AML-193 (cell line): ENCODE data around the gene SYNPO2.
"Not testable (repeated sequence)": the region's sequence is repeated elsewhere in the genome, so short reads cannot be mapped to it uniquely, and the experiment has no call there.

Source experiments
- DNase-seq, 2 experiments: peaks; one replicate each; lab custom pipeline; 2025; lab: John Stamatoyannopoulos, UW

Gene SYNPO2

DNA sequence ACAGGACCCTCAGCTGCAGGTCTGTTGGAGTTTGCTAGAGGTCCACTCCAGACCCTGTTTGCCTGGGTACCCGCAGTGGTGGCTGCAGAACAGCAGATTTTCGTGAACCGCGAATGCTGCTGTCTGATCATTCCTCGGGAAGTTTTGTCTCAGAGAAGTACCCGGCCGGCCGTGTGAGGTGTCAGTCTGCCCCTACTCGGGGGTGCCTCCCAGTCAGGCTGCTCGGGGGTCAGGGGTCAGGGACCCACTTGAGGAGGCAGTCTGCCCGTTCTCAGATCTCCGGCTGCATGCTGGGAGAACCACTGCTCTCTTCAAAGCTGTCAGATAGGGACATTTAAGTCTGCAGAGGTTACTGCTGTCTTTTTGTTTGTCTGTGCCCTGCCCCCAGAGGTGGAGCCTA, 178.5 kb downstream of the SYNPO2 start:
- not testable (repeated sequence) for DNase-seq

DNA sequence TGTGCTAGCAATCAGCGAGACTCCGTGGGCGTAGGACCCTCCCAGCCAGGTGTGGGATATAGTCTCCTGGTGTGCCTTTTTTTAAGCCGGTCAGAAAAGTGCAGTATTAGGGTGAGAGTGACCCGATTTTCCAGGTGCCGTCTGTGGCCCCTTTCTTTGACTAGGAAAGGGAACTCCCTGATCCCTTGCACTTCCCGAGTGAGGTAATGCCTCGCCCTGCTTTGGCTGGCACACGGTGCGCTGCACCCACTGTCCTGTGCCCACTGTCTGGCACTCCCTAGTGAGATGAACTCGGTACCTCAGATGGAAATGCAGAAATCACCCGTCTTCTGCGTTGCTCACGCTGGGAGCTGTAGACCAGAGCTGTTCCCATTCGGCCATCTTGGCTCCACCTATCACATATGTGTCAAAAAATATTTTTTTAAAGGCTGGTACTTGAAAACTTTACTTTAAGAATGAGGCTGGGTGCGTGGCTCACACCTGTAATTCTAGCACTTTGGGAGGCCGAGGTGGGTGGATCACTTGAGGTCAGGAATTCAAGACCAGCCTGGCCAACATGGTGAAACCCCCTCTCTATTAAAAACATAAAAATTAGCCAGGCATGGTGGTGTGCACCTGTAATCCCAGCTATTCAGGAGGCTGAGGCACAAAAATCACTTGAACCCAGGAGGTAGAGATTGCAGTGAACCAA, 179.2 kb downstream of the SYNPO2 start:
- DNase-seq: not testable (repeated sequence)

DNA sequence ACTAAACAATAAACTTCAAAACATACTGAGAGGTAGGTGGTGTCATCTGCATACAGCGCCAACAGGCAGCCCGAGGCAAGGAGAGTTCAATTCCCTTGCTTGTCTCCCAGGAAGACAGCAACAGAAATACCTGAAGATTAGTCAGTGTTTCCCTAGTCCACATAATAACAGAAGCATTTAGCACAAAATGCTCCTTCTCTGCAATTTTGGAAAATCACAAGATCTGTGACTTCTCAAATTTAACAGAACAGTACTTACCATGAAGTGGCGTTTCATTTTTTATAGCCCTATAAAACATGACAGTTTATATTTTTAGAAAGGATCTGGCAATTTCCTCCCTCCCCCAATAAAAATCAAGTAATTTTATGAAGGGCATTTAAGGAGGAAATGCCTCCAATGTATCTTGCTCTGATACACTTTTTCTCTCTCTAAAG, 179.9 kb downstream of the SYNPO2 start:
- DNase-seq: no peak

DNA sequence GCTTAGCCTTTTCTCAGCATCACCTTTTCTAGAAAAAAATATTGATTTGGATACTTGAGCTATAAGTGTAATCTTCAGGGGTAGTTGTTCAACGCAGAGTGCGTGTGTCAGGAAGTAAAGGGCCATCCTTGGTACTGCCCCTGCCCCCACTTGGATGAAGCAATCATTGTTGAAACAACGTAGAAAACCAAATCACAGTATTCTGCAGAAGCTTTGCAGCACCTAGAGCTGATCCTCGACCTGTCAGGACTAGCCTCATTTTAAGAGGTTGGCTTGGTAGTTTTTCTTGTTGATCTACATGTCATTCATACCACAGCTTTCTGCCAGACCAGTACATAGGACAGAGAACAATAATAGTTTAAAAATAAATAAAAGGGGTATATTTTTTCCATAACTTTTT, 181.6 kb downstream of the SYNPO2 start:
- DNase-seq: no peak

DNA sequence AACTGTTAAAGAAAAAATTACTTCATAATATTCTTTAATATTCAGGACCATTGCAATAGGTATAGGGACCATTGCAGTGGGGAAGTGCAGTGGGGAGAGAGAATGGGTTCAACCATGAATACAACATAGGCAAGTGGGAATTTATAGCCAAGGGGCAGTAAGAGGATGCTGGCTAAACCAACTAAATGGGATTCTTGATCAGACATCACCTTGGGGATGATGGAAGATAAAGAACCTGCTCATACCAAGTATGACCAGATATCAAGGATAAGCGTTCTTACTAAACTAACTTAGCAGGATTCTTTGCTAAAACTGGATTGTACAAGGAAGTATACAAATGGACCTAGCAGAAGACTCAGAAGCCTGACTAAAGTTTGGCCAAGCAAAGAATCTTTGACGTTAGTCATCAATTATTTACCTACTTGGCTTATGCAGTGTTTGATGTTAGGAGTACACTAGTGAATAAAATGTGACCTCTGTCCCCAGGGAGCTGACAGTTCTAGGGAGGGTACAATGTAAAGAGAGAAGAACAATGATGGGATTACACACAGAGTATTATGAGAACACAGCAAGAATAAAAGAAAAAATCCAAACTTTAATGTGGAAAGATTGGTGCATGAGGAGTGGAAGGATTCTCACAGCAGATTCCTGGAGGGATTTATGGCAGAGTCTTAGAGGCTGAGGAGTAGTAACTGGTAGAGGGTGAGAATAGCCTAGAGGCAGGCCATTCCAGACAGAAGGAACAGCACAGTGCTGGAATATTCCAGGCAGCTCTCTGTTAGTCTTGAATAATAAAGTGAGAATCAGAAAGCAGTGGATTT, 192.3 kb downstream of the SYNPO2 start:
- no peak for DNase-seq

DNA sequence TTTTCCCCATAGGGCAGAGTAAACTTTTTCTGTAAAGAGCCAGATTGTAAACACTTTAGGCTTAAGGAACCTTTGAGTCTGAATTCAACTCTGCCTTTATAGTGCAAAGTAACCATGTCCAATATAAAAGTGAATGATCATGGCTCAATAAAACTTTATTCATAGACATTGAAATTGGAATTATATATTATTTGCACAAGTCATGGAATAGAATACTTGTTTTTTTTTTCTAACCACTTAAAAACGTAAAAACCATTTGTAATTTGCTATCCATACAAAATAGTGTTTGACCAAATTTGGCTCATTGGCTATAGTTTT, 192.8 kb downstream of the SYNPO2 start:
- DNase-seq: no peak

DNA sequence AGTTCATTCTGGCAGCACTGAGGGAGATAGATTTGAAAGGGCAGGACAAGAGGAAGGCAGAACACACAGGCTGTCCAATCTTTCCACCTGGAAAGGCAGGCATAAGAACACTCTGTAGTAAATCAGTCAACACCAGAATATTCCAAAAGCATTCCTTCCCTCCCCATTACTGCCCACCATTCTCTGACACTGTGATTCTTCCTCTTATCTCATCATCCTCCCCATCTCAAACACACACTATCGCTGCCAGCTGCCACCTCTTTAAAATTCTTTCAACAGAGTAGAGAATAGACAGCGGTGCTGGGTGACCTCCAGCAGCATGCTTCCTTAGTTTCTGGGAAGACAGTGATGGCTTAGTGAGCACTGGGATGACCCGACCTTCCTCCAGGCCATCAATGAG, 193.3 kb downstream of the SYNPO2 start:
- DNase-seq: no peak

DNA sequence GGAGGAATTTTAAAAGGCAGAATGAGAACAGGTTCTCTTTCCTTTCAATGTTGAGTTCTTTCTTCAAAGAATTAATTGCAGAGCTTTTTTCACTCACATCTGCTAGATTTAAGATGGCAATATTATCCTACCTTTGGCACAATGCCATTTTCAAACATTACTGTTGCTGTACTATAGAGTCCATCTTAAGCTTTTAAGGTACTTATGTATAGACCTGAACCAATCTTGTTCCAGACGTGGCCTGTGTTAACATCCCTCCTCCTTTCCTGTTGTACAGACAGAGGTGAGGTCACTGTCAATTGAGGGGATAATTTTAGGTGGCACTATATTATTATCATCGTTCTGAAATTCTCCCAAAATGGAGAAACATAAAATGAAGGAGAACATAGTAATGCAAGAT, 194.0 kb downstream of the SYNPO2 start:
- no peak for DNase-seq

DNA sequence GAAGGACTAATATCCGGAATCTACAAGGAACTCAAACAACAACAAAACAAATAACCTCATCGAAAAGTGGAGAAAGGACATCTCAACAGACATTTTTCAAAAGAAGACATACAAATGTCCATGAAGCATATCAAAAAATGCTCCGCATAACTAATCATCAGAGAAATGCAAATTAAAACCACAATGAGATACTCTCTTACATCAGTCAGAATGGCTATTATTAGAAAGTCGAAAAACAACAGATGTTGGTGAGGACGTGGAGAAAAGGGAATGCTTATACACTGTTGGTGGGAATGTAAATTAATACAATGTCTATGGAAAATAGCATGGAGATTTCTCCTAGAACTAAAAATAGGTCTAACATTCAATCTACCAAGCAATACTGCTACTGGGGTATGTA, 195.9 kb downstream of the SYNPO2 start:
- no peak for DNase-seq

DNA sequence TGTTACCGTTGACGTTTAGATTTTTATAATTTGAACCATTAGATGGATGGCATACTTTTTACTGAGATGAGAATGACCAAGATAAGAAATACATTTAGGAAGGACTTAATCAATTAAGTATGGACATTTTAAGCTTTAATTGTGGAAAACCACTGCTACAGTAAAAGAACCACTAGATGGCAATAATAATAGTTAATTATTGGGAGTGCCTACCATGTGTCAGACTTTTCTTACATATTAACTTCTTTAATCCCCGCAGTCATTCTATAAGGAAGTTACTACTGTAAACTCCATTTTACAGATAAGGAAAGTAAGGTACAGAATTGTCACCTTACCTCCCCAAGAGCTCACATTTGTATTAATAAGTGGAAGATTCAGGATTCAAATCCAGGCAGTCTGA, 198.5 kb downstream of the SYNPO2 start:
- DNase-seq: peak; percentile 15 to 25

DNA sequence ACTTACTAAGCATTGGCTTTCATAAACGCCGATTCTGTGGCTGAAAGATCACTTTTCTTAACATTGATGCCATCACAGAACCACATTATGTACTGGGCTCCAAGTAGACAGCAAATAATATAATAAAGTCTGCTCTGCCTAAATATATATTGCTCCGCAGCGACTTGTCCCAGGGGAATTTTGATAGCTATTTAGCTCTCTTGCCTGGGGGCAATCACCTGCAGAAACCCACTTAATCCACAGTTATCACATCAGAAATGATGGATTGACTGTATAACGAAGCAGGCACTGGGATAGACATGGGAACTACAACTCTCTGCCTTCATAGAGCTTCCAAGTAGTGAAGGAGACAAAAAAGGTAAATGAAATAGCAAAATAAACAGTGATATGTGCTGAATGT, 199.0 kb downstream of the SYNPO2 start:
- no peak for DNase-seq

DNA sequence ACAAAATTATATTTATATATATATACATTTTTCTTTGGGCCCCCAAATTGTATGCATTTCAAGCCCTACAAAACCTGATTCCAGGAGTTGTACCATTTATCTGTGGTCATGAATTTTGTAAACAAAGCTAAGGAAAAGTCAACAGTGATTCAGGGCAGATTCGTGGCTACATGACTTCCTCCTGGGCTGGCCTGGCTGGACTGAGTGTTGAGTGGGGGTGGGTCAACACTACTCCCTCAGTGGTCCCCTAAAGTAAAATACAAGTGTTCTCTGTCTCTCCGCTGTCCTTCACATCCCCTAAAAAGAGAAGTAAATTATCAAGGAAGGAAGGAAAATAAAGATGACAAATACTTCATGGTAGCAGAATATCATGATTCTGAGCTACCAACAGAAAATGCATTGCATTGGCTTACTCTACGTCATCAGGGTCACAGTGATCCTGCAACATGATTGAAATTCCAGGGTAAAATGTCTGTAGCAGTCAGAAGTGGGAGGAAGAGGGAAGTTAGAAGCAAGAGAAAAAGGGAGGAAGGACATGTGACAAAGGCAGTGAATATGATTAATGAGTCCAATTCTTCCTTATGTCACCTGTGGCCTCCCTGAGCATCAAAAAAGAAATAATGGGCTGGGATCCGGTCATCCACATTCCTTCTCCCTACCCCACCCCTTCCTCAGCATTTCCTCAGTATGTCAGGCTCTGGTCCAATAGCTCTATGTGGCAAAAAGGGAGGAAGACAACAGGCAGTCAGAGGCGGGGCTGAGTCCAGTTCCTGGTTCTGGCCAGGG, 204.6 kb downstream of the SYNPO2 start:
- no peak for DNase-seq

DNA sequence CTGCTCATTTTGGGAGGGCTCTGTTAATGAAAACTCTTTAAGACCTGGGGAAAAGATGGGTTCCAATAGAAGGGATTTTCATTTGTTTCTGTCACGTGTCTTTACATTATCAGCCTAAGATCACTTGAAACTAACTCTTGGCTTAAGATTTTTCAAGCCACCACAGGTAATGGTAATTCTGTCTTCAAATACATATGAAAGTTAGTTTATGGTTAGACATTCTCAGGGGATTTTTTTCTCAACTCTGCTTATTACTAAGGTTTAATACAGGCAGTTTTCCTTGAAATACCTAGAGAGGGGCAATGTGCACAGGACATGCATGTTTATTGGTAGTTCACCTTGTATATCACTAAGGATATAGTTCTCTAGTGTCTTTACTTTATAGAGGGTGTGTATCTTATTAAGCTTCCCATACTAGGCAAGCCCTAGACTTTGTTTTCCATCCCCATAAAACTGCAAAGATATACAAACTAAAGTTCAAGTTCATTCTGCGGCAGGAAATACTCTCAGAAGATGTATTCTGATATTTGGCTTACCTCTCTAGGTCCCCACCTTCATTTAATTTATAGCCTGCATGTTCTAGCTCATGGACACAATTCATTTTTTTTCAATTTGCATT, 208.7 kb downstream of the SYNPO2 start:
- DNase-seq: no peak

DNA sequence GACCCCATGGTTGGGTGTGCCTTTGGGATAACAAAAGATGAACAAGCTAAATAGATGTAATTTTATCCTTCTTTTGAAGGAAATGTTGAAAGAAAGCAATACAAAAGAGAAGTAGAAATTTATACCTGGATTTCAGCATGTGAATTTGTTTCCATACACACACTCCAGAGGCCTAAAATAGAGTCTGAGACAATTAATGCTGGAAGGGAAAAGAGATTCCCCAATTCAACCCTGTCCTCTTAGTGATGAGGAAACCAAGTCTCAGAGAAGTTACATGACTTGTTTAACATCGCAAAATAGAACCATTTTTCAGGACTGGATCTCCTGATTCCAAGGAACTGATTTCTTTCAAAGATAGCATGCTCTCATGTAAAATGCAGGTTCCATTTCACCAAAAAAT, 209.7 kb downstream of the SYNPO2 start:
- no peak for DNase-seq

DNA sequence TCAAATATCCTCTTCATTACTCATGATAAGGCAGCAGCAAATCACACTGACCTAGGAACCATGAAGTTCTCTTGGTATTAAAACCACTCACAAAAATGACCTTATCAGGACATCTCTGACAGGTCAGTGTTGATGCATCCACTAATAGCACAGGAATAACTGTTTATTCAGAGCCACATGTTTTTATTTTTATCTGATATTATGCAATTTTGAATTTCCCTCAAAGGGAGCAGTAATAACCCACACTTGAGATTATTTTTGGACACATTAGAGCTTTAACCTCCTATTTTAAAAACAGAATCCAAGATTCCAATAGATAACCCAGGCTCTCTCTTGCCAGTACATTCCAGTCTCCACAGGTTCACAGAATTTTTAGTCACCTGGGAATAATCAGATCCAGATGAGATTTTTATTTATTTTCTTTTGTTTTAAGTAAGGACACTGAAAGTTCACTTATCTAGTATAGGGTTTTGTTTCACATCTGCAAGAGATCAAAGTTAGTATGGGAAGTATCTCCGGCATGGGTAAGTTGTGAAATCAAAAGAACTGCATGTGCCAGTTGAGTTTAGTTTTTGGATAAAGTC, 210.7 kb downstream of the SYNPO2 start:
- DNase-seq: no peak

DNA sequence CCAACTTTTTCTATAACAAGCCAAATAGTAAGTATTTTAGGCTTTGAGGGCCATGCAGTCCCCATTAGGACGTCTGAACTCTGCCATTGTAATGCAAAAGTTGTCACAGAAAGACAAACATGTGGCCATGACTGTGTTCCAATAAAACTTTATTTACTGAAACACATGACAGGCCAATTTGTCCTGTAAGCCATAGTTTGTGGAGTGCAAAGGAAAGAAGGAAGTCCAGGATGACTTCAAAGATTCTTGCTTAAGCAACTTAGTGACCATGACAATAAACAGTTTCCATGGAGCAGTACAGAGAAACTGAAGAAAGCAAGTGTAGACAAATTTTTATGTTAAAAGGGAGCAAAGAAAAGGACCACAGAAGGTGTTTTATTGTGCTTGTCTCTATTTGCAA, 212.0 kb downstream of the SYNPO2 start:
- DNase-seq: peak; percentile 65 to 81

DNA sequence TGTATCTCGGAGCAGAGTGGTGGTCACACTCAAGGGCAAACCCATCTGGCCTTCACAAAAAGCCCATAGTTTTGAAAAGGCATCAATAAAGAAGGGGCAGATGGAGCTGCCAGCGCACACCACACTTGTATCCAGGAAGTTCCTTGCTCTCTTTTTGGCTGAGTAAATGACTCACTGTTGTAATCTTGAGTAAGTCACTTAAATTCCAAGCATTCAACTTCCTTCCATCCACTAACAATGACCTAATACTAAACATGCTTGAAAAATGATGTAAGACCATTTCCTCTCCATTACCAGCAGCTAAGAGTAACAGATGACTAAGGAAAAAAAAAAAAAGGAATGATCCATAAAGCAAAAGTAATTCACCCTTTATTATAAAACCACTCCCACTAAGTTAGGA, 214.6 kb downstream of the SYNPO2 start:
- peak; percentile 93 for DNase-seq

DNA sequence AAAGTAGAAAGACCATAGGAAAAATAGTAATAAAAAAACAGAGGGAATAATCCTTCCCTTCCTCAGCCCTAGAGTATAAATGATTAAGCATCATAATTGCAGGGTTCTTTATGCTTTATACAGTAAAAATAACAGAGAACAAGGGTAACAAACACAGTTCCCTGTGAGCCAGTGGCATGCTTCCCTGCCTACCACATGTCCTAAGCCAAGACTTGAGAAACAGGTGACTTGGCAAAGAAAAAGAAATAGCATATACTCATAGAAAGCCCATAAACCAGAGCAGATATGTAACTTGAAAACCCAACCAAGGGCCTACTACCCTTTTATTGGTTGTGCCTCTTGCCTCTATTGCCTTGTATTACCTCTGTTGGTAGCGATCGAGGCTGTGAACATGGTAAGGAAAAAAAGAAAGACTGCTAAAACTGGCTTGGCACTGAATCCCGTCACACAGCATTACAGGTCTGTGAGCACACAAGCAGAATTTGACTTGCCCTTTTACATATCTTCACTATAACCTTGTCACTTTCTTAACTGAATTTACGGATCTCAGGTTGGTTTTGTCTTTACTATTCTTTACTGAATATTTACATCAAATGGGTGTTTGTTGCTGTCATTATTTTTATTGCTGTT, 216.1 kb downstream of the SYNPO2 start:
- DNase-seq: no peak

DNA sequence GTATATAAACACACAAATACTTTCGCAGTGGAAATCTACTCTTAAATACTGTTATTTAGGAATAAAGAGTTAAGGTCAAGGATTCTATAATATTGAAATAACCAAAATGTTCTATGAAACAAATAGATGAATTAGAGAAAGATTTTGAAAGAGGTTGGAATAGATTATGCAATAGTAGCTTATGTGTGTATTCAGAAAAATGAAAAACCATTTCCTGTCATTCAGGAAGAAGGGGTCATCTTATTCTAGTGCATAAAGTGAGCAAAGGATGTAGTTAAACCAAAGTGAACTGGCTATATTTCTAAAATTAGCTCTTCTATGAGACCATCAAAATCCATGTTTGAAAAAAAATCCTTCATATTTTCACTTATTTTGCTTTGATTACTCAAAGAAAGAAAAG, 217.0 kb downstream of the SYNPO2 start:
- peak; percentile 37 to 60 for DNase-seq

DNA sequence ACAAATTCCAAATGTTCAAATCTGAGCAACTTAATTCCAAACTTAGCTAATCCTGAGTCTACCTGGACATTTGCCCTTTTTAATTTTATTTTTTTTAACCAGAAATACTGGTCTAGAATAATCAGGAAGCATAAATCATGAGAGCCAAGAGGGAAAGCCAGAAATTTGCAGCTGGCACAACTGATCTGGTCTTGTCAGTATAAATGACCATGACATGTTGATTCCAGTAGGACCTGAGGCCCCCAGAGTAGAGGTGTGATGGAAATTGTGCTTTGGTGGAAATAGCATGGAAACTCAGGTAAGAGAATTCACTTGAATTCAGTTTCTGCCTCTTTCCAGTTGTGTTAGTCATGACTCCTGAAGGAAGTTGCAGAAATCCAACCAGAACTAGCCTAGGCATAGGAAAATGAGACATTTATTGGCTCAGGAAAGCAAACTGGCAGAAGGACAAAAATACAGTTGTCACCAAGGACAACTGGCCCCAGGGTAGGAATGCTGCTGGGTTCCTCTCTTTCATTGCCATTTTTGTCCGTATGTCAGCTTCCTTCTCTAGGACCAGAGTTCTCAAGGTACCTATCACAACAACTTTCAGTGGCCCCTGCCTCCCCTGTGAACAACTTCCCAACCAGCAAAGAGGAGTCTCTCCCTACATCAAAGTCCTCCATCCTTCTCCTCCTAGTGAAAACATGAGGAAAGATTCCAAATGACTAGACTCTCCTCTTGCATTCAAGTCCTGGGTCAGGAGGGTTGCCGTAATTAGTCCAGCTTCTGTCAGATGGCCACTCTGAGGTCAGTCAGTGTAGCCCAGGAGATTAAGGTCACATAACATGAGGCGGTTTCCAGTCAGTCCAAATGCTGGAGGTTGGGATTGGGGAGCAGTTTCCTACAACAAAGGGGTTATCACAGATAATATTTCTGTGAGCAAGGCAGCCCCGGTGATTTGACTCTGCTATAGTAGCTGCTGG, 217.7 kb downstream of the SYNPO2 start:
- DNase-seq: no peak
